MM.1S (cell line): ENCODE data around the gene GHITM.

ENCODE experiments used
- DNase-seq: peaks from one replicate; pipeline ENCODE4 v3.0.0-alpha.2; 2015
- H2AFZ ChIP-seq: fragments of 300-600 bp; sonication (generic); 2 replicates; pipeline ENCODE4 v1.6.0; 2016; ENCODE audit warnings: antibody characterized with exemption, low read length
- H3F3A ChIP-seq: fragments of 300-600 bp; sonication (generic); 2 replicates; pipeline ENCODE4 v1.6.1; 2016; ENCODE audit warnings: mild to moderate bottlenecking, antibody characterized with exemption, low read length, moderate library complexity, mixed read lengths; ENCODE audit not compliant: insufficient read depth
- H3K27ac ChIP-seq: fragments of 300-600 bp; sonication (generic); 2 replicates; pipeline ENCODE4 v1.5.1; 2016; ENCODE audit warnings: mild to moderate bottlenecking, low read length
- H3K27me3 ChIP-seq: fragments of 300-600 bp; sonication (generic); replicated peaks from 2 replicates; pipeline ENCODE4 v1.6.0; 2016; ENCODE audit warnings: low read length; ENCODE audit not compliant: insufficient read depth
- H3K36me3 ChIP-seq: fragments of 300-600 bp; sonication (generic); replicated peaks from 2 replicates; pipeline ENCODE4 v1.6.1; 2016; ENCODE audit warnings: mild to moderate bottlenecking, low read length, mixed read lengths; ENCODE audit not compliant: insufficient read depth
- H3K4me1 ChIP-seq: fragments of 300-600 bp; sonication (generic); 2 replicates; pipeline ENCODE4 v1.6.1; 2016; ENCODE audit warnings: low read length, mixed read lengths
- H3K4me2 ChIP-seq: fragments of 300-600 bp; sonication (generic); 2 replicates; pipeline ENCODE4 v1.6.0; 2016; ENCODE audit warnings: low read depth, low read length
- H3K4me3 ChIP-seq: fragments of 300-600 bp; sonication (generic); 2 replicates; pipeline ENCODE4 v1.5.1; 2016; ENCODE audit warnings: low read length, mixed read lengths
- H3K79me2 ChIP-seq: fragments of 300-600 bp; sonication (generic); 2 replicates; pipeline ENCODE4 v1.6.1; 2016; ENCODE audit warnings: mixed run types, low read length, mixed read lengths
- H3K9ac ChIP-seq: fragments of 300-600 bp; sonication (generic); 2 replicates; pipeline ENCODE4 v1.6.1; 2016; ENCODE audit warnings: low read length, mixed read lengths
- H3K9me2 ChIP-seq: fragments of 300-600 bp; sonication (generic); replicated peaks from 2 replicates; pipeline ENCODE4 v1.6.1; 2016; ENCODE audit warnings: mild to moderate bottlenecking, low read length, mixed read lengths; ENCODE audit not compliant: insufficient read depth
- H3K9me3 ChIP-seq: fragments of 300-600 bp; sonication (generic); replicated peaks from 2 replicates; pipeline ENCODE4 v1.6.1; 2016; ENCODE audit warnings: mild to moderate bottlenecking, low read length, mixed read lengths; ENCODE audit not compliant: insufficient read depth
- H4K20me1 ChIP-seq: fragments of 300-600 bp; sonication (generic); 2 replicates; pipeline ENCODE4 v1.6.1; 2016; ENCODE audit warnings: mild to moderate bottlenecking, low read length, moderate library complexity, mixed read lengths; ENCODE audit not compliant: insufficient read depth
- CTCF ChIP-seq: fragments of 300-600 bp; sonication (generic); IDR thresholded peaks from 2 replicates; pipeline ENCODE4 v1.5.1; 2016; ENCODE audit warnings: antibody characterized with exemption, low read length, mixed read lengths
- EZH2 ChIP-seq: fragments of 300-600 bp; sonication (generic); optimal IDR thresholded peaks from 2 replicates; pipeline ENCODE3; 2017; ENCODE audit warnings: low read depth, mild to moderate bottlenecking, antibody characterized with exemption, low read length, mixed read lengths
- EZH2phosphoT487 ChIP-seq: fragments of 300-600 bp; sonication (generic); IDR thresholded peaks from 2 replicates; pipeline ENCODE4 v1.6.1; 2018; ENCODE audit warnings: antibody characterized with exemption, low read length

GHITM gene

GRCh38 chr10:84200537-84201243 is 61.4 kb downstream of the GHITM start:
- no peak for TF ChIP-seq CTCF
- Histone ChIP-seq H3K9ac (no peak overlapping the region), H3K79me2 (no peaks in the 10 kb centered on the region), H3K4me1 (no peaks in the 10 kb centered on the region), H3K4me3 (no peak overlapping the region), H3F3A (no peaks in the 10 kb centered on the region), H4K20me1 (no peaks in the 10 kb centered on the region), H3K36me3 (no peaks in the 10 kb centered on the region), H3K9me2 (no peaks in the 10 kb centered on the region), H3K9me3 (no peaks in the 10 kb centered on the region), H2AFZ (no peak overlapping the region), H3K27me3 (no peaks in the 10 kb centered on the region), H3K27ac (no peak overlapping the region), H3K4me2 (no peak overlapping the region)
- DNase-seq = no peak

- no peaks in the 10 kb centered on the region for H3K9me2 ChIP-seq
- no peak overlapping the region for H3K27ac ChIP-seq
- H2AFZ ChIP-seq = no peak overlapping the region
- no peak overlapping the region for H3K9ac ChIP-seq
- H3K4me3 ChIP-seq = no peak overlapping the region
- H3K36me3 ChIP-seq = no peaks in the 10 kb centered on the region
- no peaks in the 10 kb centered on the region for H4K20me1 ChIP-seq
- no peaks in the 10 kb centered on the region for H3K4me1 ChIP-seq
- no peaks in the 10 kb centered on the region for H3K9me3 ChIP-seq
- H3K4me2 ChIP-seq = no peak overlapping the region
- DNase-seq = no peak
- H3K79me2 ChIP-seq = no peaks in the 10 kb centered on the region
- TF ChIP-seq EZH2 = no peak
- no peak for TF ChIP-seq CTCF
- TF ChIP-seq EZH2phosphoT487 = no peak
- H3F3A ChIP-seq = no peaks in the 10 kb centered on the region
- no peaks in the 10 kb centered on the region for H3K27me3 ChIP-seq
Measured at GRCh38 chr10:84201244-84201606, 61.9 kb downstream of the GHITM start.

DNA sequence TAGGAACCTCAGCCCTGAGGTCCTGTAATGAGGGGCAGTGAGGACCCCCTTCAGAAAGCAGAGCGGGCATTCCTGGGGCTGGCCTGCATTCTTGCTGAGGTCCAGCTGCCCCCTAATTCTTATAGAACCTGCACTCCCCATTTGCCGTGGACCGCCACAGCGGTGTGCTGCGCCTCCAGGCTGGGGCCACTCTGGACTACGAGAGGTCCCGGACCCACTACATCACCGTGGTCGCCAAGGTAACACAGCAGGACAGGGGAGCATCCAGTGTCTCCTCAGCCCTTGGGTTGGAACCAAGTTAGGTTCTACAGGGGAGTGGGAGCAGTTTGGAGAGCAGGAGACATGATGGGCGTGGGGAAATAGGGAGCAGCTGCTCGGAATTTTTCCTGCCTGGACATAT is 62.4 kb downstream of the GHITM start:
- DNase-seq = no peak
- Histone ChIP-seq H3K27ac (no peak overlapping the region), H3K9me3 (no peaks in the 10 kb centered on the region), H4K20me1 (no peaks in the 10 kb centered on the region), H3K27me3 (no peaks in the 10 kb centered on the region), H3K9me2 (no peaks in the 10 kb centered on the region), H3K4me2 (no peak overlapping the region), H3K9ac (no peak overlapping the region), H3K4me1 (no peaks in the 10 kb centered on the region), H3F3A (no peaks in the 10 kb centered on the region), H3K36me3 (no peaks in the 10 kb centered on the region), H2AFZ (no peak overlapping the region), H3K79me2 (no peaks in the 10 kb centered on the region), H3K4me3 (no peak overlapping the region)
- TF ChIP-seq CTCF (no peak), EZH2phosphoT487 (no peak), EZH2 (no peak)
